ENCODE data around the gene SMURF1. TPM values are rescaled to one million over a fixed set of nuclear protein-coding genes. Genes with fewer than 3 reads are reported as not detected.

SMURF1 gene
- total RNA-seq, 1 donor from 2014 or later, result 24.5 TPM

GRCh38 chr7:98992076-98992475 is 151.8 kb downstream of the SMURF1 start:
- H3K36me3 Mint-ChIP-seq (ENCODE audit: low read depth), result peaks cover 24% of the 10 kb centered on the region

GRCh38 chr7:98991141-98991540 is 152.8 kb downstream of the SMURF1 start:
- H3K4me1 Mint-ChIP-seq, result no peaks in the 10 kb centered on the region
- DNase-seq (ENCODE audit: low read depth, low spot score), result no peak
- H3K4me3 Mint-ChIP-seq, result no peak overlapping the region
- H3K27ac Mint-ChIP-seq (ENCODE audit: unreplicated experiment), result no peak overlapping the region
- peaks cover 4% of the 10 kb centered on the region for H3K9me3 Mint-ChIP-seq
- H3K36me3 Mint-ChIP-seq (ENCODE audit: low read depth), result peaks cover 34% of the 10 kb centered on the region
- TF ChIP-seq CTCF (conservative IDR thresholded peaks at IDR 0.05), result no peak
- no peaks in the 10 kb centered on the region for H3K27me3 Mint-ChIP-seq (ENCODE audit: low read depth)

More at GRCh38 chr7:98992076-98992475, 151.8 kb downstream of the SMURF1 start:
- no peaks in the 10 kb centered on the region for H3K27me3 Mint-ChIP-seq (ENCODE audit: low read depth)
- no peak for DNase-seq (ENCODE audit: low read depth, low spot score)
- H3K4me3 Mint-ChIP-seq, result no peak overlapping the region
- peaks cover 1% of the 10 kb centered on the region for H3K9me3 Mint-ChIP-seq
- H3K4me1 Mint-ChIP-seq, result no peaks in the 10 kb centered on the region
- no peak overlapping the region for H3K27ac Mint-ChIP-seq (ENCODE audit: unreplicated experiment)
- no peak for TF ChIP-seq CTCF (conservative IDR thresholded peaks at IDR 0.05)

- Mint-ChIP-seq H3K36me3 (ENCODE audit: low read depth) (peaks cover 42% of the 10 kb centered on the region), H3K27ac (ENCODE audit: unreplicated experiment) (no peak overlapping the region), H3K4me1 (no peaks in the 10 kb centered on the region), H3K4me3 (no peak overlapping the region), H3K9me3 (peaks cover 9% of the 10 kb centered on the region), H3K27me3 (ENCODE audit: low read depth) (no peaks in the 10 kb centered on the region)
- TF ChIP-seq CTCF (conservative IDR thresholded peaks at IDR 0.05), result no peak
- no peak for DNase-seq (ENCODE audit: low read depth, low spot score)
Measured at GRCh38 chr7:98990356-98990755, 153.6 kb downstream of the SMURF1 start.

- DNase-seq (ENCODE audit: low read depth, low spot score), result no peak
- Mint-ChIP-seq H3K9me3 (peaks cover 9% of the 10 kb centered on the region), H3K27me3 (ENCODE audit: low read depth) (no peaks in the 10 kb centered on the region), H3K4me1 (no peaks in the 10 kb centered on the region), H3K4me3 (no peak overlapping the region), H3K36me3 (ENCODE audit: low read depth) (peaks cover 51% of the 10 kb centered on the region), H3K27ac (ENCODE audit: unreplicated experiment) (no peak overlapping the region)
- no peak for TF ChIP-seq CTCF (conservative IDR thresholded peaks at IDR 0.05)
Measured at GRCh38 chr7:98988641-98989040, 155.3 kb downstream of the SMURF1 start.

- DNase-seq (ENCODE audit: low read depth, low spot score), result no peak
- Mint-ChIP-seq H3K27ac (ENCODE audit: unreplicated experiment) (no peak overlapping the region), H3K4me1 (no peaks in the 10 kb centered on the region), H3K9me3 (peaks cover 9% of the 10 kb centered on the region), H3K27me3 (ENCODE audit: low read depth) (no peaks in the 10 kb centered on the region), H3K4me3 (no peak overlapping the region), H3K36me3 (ENCODE audit: low read depth) (peaks cover 43% of the 10 kb centered on the region)
- no peak for TF ChIP-seq CTCF (conservative IDR thresholded peaks at IDR 0.05)
Measured at GRCh38 chr7:98985945-98986344, 158.0 kb downstream of the SMURF1 start.

- TF ChIP-seq CTCF (conservative IDR thresholded peaks at IDR 0.05), result no peak
- no peak overlapping the region for H3K4me3 Mint-ChIP-seq
- no peaks in the 10 kb centered on the region for H3K27me3 Mint-ChIP-seq (ENCODE audit: low read depth)
- no peaks in the 10 kb centered on the region for H3K4me1 Mint-ChIP-seq
- peaks cover 9% of the 10 kb centered on the region for H3K9me3 Mint-ChIP-seq
- H3K36me3 Mint-ChIP-seq (ENCODE audit: low read depth), result peaks cover 42% of the 10 kb centered on the region
- no peak overlapping the region for H3K27ac Mint-ChIP-seq (ENCODE audit: unreplicated experiment)
- DNase-seq (ENCODE audit: low read depth, low spot score), result no peak
Measured at GRCh38 chr7:98985406-98985805, 158.5 kb downstream of the SMURF1 start.

Measured in neural crest cell (in vitro differentiated cells).